ENCODE data around the gene ZG16B. TPM values are rescaled to one million over a fixed set of nuclear protein-coding genes. Genes with fewer than 3 reads are reported as not detected.

The ZG16B gene
- total and polyA plus RNA-seq, 2 donors (not counting 1 experiment from before 2014, with no cell fraction given), result not detected

GRCh38 chr16:2817340-2818271 is 12.5 kb upstream of the ZG16B start:
- peaks cover 17% of the 10 kb centered on the region for H3K27me3 ChIP-seq (ENCODE audit: control insufficient read depth, insufficient read depth, low read length)
- H3K9me3 ChIP-seq (ENCODE audit: control insufficient read depth, insufficient read depth, low read depth, low read length), result no peaks in the 10 kb centered on the region
- H3K79me2 ChIP-seq (ENCODE audit: control insufficient read depth, insufficient read depth, low read length), result no peaks in the 10 kb centered on the region
- H3K9ac ChIP-seq (ENCODE audit: insufficient read depth, low read length), result no peak overlapping the region
- no peak overlapping the region for H2AFZ ChIP-seq (ENCODE audit: low read length)
- TF ChIP-seq EZH2 (IDR thresholded peaks at IDR 0.05; ENCODE audit: low read length, missing control alignments) (no peak), CTCF (conservative IDR thresholded peaks at IDR 0.05 in 1 of 2, IDR thresholded peaks at IDR 0.05 in 1 of 2; ENCODE audit: low read depth in 1 of 2, low read length in 2 of 2) (no peak)
- H3K4me1 ChIP-seq (ENCODE audit: control insufficient read depth, extremely low read depth, insufficient read depth, low read length), result no peaks in the 10 kb centered on the region
- no peak overlapping the region for H3K27ac ChIP-seq (ENCODE audit: insufficient read depth, low read length)
- DNase-seq (ENCODE audit: low read depth in 2 of 2), result no peak
- no peaks in the 10 kb centered on the region for H4K20me1 ChIP-seq (ENCODE audit: control insufficient read depth, extremely low read depth, insufficient read depth, low read length)
- no peak overlapping the region for H3K4me3 ChIP-seq (replicated peaks in 1 of 4; ENCODE audit: control extremely low read depth in 1 of 4, insufficient read depth in 1 of 4, low read depth in 3 of 4, low read length in 4 of 4)
- no peak overlapping the region for H3K4me2 ChIP-seq (ENCODE audit: extremely low read depth, insufficient read depth, low read length)
- H3K36me3 ChIP-seq (ENCODE audit: control insufficient read depth, insufficient read depth, low read length), result no peaks in the 10 kb centered on the region

- H3K27me3 ChIP-seq (ENCODE audit: control insufficient read depth, insufficient read depth, low read length), result peaks cover 20% of the 10 kb centered on the region
- no peaks in the 10 kb centered on the region for H3K9me3 ChIP-seq (ENCODE audit: control insufficient read depth, insufficient read depth, low read depth, low read length)
- TF ChIP-seq EZH2 (IDR thresholded peaks at IDR 0.05; ENCODE audit: low read length, missing control alignments) (no peak), CTCF (conservative IDR thresholded peaks at IDR 0.05 in 1 of 2, IDR thresholded peaks at IDR 0.05 in 1 of 2; ENCODE audit: low read depth in 1 of 2, low read length in 2 of 2) (no peak)
Measured at GRCh38 chr16:2818272-2818876, 11.7 kb upstream of the ZG16B start.

GRCh38 chr16:2819179-2819938 is 10.7 kb upstream of the ZG16B start:
- no peaks in the 10 kb centered on the region for H3K36me3 ChIP-seq (ENCODE audit: control insufficient read depth, insufficient read depth, low read length)
- no peaks in the 10 kb centered on the region for H4K20me1 ChIP-seq (ENCODE audit: control insufficient read depth, extremely low read depth, insufficient read depth, low read length)
- H3K27ac ChIP-seq (ENCODE audit: insufficient read depth, low read length), result no peak overlapping the region
- H2AFZ ChIP-seq (ENCODE audit: low read length), result no peak overlapping the region
- no peak overlapping the region for H3K4me3 ChIP-seq (replicated peaks in 1 of 4; ENCODE audit: control extremely low read depth in 1 of 4, insufficient read depth in 1 of 4, low read depth in 3 of 4, low read length in 4 of 4)
- no peak for TF ChIP-seq CTCF (conservative IDR thresholded peaks at IDR 0.05 in 1 of 2, IDR thresholded peaks at IDR 0.05 in 1 of 2; ENCODE audit: low read depth in 1 of 2, low read length in 2 of 2)
- TF ChIP-seq EZH2 (IDR thresholded peaks at IDR 0.05; ENCODE audit: low read length, missing control alignments), result no peak
- H3K4me2 ChIP-seq (ENCODE audit: extremely low read depth, insufficient read depth, low read length), result no peak overlapping the region
- H3K9me3 ChIP-seq (ENCODE audit: control insufficient read depth, insufficient read depth, low read depth, low read length), result no peaks in the 10 kb centered on the region
- DNase-seq (ENCODE audit: low read depth in 2 of 2), result no peak
- H3K4me1 ChIP-seq (ENCODE audit: control insufficient read depth, extremely low read depth, insufficient read depth, low read length), result no peaks in the 10 kb centered on the region
- H3K9ac ChIP-seq (ENCODE audit: insufficient read depth, low read length), result no peak overlapping the region
- H3K79me2 ChIP-seq (ENCODE audit: control insufficient read depth, insufficient read depth, low read length), result no peaks in the 10 kb centered on the region
- H3K27me3 ChIP-seq (ENCODE audit: control insufficient read depth, insufficient read depth, low read length), result peaks cover 20% of the 10 kb centered on the region

More at GRCh38 chr16:2818272-2818876, 11.7 kb upstream of the ZG16B start:
- Histone ChIP-seq H3K27ac (ENCODE audit: insufficient read depth, low read length) (no peak overlapping the region), H3K79me2 (ENCODE audit: control insufficient read depth, insufficient read depth, low read length) (no peaks in the 10 kb centered on the region), H4K20me1 (ENCODE audit: control insufficient read depth, extremely low read depth, insufficient read depth, low read length) (no peaks in the 10 kb centered on the region), H3K36me3 (ENCODE audit: control insufficient read depth, insufficient read depth, low read length) (no peaks in the 10 kb centered on the region), H3K4me3 (replicated peaks in 1 of 4; ENCODE audit: control extremely low read depth in 1 of 4, insufficient read depth in 1 of 4, low read depth in 3 of 4, low read length in 4 of 4) (no peak overlapping the region), H3K4me2 (ENCODE audit: extremely low read depth, insufficient read depth, low read length) (no peak overlapping the region), H2AFZ (ENCODE audit: low read length) (no peak overlapping the region), H3K9ac (ENCODE audit: insufficient read depth, low read length) (no peak overlapping the region), H3K4me1 (ENCODE audit: control insufficient read depth, extremely low read depth, insufficient read depth, low read length) (no peaks in the 10 kb centered on the region)
- DNase-seq (ENCODE audit: low read depth in 2 of 2), result no peak
